Measurements from ENCODE around the gene KMT2B.

The KMT2B gene

GRCh38 chr19:35753634-35754369 is 36.0 kb downstream of the KMT2B start:
- Histone ChIP-seq H3K79me2 (ENCODE audit: insufficient read depth, low read length) (peaks cover 11% of the 10 kb centered on the region; the same call in 1 of the 2 replicates), H3F3A (ENCODE audit: low read depth) (no peaks in the 10 kb centered on the region), H2AFZ (ENCODE audit: low read length) (no peak overlapping the region), H3K36me3 (ENCODE audit: insufficient read depth, low read length) (no peaks in the 10 kb centered on the region; the same call in 1 of the 2 replicates), H3K4me3 (ENCODE audit: low read length, poor library complexity, severe bottlenecking) (no peak overlapping the region), H4K20me1 (ENCODE audit: insufficient read depth, low read length, poor library complexity, severe bottlenecking) (no peaks in the 10 kb centered on the region), H3K4me1 (ENCODE audit: insufficient read depth, low read length, poor library complexity, severe bottlenecking) (peaks cover 15% of the 10 kb centered on the region), H3K9me2 (replicated peaks; ENCODE audit: low read depth, low read length) (no peaks in the 10 kb centered on the region), H3K27me3 (ENCODE audit: insufficient read depth, low read length, poor library complexity, severe bottlenecking) (no peaks in the 10 kb centered on the region), H3K9me3 (ENCODE audit: insufficient read depth, low read depth, low read length) (no peaks in the 10 kb centered on the region), H3K4me2 (ENCODE audit: low read depth, low read length, poor library complexity, severe bottlenecking) (no peak overlapping the region), H3K9ac (ENCODE audit: low read depth, low read length, poor library complexity, severe bottlenecking) (no peak overlapping the region)
- TF ChIP-seq CTCF (conservative IDR thresholded peaks at IDR 0.05; ENCODE audit: low read length): no peak
- no peak for TF ChIP-seq EZH2phosphoT487 (IDR thresholded peaks at IDR 0.05; ENCODE audit: borderline replicate concordance)

- H3K27me3 ChIP-seq (ENCODE audit: insufficient read depth, low read length, poor library complexity, severe bottlenecking): no peaks in the 10 kb centered on the region
- no peaks in the 10 kb centered on the region for H3F3A ChIP-seq (ENCODE audit: low read depth)
- H2AFZ ChIP-seq (ENCODE audit: low read length): no peak overlapping the region
- H4K20me1 ChIP-seq (ENCODE audit: insufficient read depth, low read length, poor library complexity, severe bottlenecking): no peaks in the 10 kb centered on the region
- H3K4me1 ChIP-seq (ENCODE audit: insufficient read depth, low read length, poor library complexity, severe bottlenecking): peaks cover 18% of the 10 kb centered on the region
- H3K9ac ChIP-seq (ENCODE audit: low read depth, low read length, poor library complexity, severe bottlenecking): no peak overlapping the region
- no peaks in the 10 kb centered on the region; the same call in 1 of the 2 replicates for H3K36me3 ChIP-seq (ENCODE audit: insufficient read depth, low read length)
- TF ChIP-seq EZH2phosphoT487 (IDR thresholded peaks at IDR 0.05; ENCODE audit: borderline replicate concordance) (no peak), CTCF (conservative IDR thresholded peaks at IDR 0.05; ENCODE audit: low read length) (no peak)
- no peaks in the 10 kb centered on the region for H3K9me2 ChIP-seq (replicated peaks; ENCODE audit: low read depth, low read length)
- H3K4me2 ChIP-seq (ENCODE audit: low read depth, low read length, poor library complexity, severe bottlenecking): no peak overlapping the region
- peaks cover 15% of the 10 kb centered on the region; the same call in 1 of the 2 replicates for H3K79me2 ChIP-seq (ENCODE audit: insufficient read depth, low read length)
- H3K9me3 ChIP-seq (ENCODE audit: insufficient read depth, low read depth, low read length): no peaks in the 10 kb centered on the region
- H3K4me3 ChIP-seq (ENCODE audit: low read length, poor library complexity, severe bottlenecking): no peak overlapping the region
Observed at GRCh38 chr19:35754370-35755130, 36.7 kb downstream of the KMT2B start.

DNA sequence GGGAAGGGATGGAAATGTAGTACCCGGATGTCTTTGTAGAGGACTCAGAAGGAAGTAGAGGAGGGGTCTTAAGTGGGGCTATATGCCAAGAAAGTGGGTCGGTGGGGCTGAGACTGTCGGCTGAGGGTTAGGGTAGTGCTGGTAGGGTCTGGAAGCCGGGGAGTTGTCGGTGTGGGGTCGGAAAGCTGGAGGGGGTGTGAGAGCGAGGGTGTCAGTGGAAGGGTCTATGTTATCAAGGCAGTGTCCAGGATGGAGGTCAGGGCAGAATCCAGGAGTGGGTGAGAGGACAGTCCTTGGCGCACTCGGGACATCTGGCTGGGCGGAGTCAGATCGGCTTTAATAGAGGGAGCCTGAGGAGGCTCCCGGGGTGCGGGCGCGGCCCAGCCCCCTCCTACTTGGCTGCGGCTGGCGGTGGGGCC is 37.3 kb downstream of the KMT2B start:
- no peak for TF ChIP-seq EZH2phosphoT487 (IDR thresholded peaks at IDR 0.05; ENCODE audit: borderline replicate concordance)
- TF ChIP-seq CTCF (conservative IDR thresholded peaks at IDR 0.05; ENCODE audit: low read length): no peak
- H3K9ac ChIP-seq (ENCODE audit: low read depth, low read length, poor library complexity, severe bottlenecking): no peak overlapping the region

More for the DNA sequence above, 37.3 kb downstream of the KMT2B start:
- H3K4me3 ChIP-seq (ENCODE audit: low read length, poor library complexity, severe bottlenecking): no peak overlapping the region
- no peak overlapping the region for H3K4me2 ChIP-seq (ENCODE audit: low read depth, low read length, poor library complexity, severe bottlenecking)
- H3K36me3 ChIP-seq (ENCODE audit: insufficient read depth, low read length): no peaks in the 10 kb centered on the region; the same call in 1 of the 2 replicates
- H4K20me1 ChIP-seq (ENCODE audit: insufficient read depth, low read length, poor library complexity, severe bottlenecking): no peaks in the 10 kb centered on the region
- no peaks in the 10 kb centered on the region for H3K9me2 ChIP-seq (replicated peaks; ENCODE audit: low read depth, low read length)
- no peaks in the 10 kb centered on the region for H3F3A ChIP-seq (ENCODE audit: low read depth)
- H3K79me2 ChIP-seq (ENCODE audit: insufficient read depth, low read length): peaks cover 14% of the 10 kb centered on the region; the same call in 1 of the 2 replicates
- no peaks in the 10 kb centered on the region for H3K27me3 ChIP-seq (ENCODE audit: insufficient read depth, low read length, poor library complexity, severe bottlenecking)
- H2AFZ ChIP-seq (ENCODE audit: low read length): no peak overlapping the region
- H3K9me3 ChIP-seq (ENCODE audit: insufficient read depth, low read depth, low read length): no peaks in the 10 kb centered on the region
- H3K4me1 ChIP-seq (ENCODE audit: insufficient read depth, low read length, poor library complexity, severe bottlenecking): peaks cover 15% of the 10 kb centered on the region

Measured in Loucy (cell line).